GM21390 (cell line): ENCODE data around the gene SERAC1.

Experiments used
- ATAC-seq: cut with Tn5 transposase; IDR thresholded peaks from one replicate; pipeline ENCODE4 v1.9.1; 2021; ENCODE audit not compliant: unreplicated experiment

The SERAC1 gene

DNA sequence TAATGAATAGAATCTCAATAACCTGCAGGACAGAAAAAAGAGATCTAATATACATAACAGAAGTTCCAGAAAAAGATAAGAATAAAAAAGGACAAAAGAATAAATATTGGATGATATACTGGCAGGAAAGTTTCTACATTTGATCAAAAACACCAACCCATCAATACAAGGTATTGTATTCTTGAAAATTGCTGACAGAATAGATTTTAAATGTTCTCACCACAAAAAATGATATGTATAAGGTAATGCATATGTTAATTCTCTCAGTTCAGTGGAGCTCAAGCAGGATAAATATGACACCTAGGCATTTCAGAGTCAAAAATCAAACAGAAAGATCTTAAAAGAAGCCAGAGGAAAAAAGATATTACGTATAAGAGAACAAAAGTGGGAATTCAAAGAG, 43.8 kb downstream of the SERAC1 start:
- ATAC-seq: no peak

DNA sequence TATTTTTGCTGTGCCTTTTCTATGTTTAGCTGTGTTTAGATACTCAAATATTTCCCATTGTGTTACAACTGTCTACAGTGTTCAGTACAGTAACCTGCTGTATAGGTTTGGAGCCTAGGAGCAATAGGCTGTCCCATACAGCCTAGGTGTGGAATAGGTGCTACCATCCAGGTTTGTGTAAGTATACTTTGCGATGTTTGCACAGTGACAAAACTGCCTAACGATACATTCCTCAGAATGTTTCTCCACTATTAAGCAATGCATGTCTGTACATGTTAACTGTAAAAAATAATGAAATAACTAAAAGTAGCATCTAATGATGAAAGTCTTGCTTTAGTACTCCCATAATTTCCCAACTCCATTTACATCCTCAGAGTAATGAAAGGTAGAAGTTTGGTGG, 46.0 kb downstream of the SERAC1 start:
- ATAC-seq: no peak

DNA sequence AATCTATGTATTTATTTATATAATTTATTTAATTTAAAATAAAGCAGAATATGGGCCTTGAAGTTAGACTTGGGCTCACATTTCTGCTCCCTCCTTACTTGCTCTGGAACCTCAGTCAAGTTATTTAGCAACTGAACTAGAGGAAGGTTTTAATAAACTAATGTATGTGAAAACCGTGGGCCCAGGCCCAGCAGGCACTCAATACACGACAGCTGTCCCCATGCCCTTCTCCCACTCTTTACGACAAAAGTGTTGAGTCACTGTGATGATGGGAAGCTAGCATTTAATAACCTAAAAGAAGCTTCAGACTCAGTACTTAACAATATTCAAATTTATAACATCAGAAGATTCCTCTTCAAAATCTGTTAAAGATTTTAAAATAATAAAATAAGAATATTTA, 46.7 kb downstream of the SERAC1 start:
- no peak for ATAC-seq

DNA sequence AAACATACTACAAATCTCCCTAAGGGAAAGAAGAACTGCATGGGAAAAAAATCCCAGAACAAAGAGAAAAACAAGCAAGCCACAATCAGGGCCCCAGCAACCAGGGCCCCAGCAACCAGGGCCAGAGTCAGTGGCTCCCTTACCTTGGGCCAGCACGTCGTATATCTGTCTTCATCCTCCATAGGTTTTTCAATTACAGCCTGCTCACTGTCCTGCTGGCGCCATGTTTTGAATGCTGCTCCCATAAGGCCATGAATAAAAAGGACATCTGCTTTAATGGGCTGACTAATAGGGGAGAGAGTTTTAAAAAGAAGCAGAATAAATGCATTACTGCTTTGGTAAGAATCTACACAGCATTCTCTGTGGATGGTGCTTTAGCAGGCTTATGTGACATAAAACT, 49.2 kb downstream of the SERAC1 start:
- no peak for ATAC-seq

DNA sequence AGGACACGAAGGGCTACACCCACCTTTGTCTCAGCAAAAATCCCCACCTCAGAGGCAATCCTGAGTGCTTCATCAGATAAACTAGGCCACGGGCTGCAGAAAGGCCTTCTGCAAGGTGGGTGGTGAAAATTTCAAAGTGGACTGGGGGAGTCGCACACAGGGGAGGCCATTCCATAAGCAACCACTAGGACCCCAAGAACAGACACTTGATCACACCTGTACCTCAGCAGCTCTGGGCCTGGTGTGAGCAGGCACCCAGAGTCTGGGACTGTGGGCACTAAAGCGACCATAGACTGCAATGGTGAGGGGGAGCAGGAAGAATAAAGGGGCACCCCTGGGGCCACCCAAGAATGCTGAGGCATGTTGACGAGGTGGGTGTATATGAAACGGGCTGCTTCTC, 52.6 kb downstream of the SERAC1 start:
- ATAC-seq: no peak

DNA sequence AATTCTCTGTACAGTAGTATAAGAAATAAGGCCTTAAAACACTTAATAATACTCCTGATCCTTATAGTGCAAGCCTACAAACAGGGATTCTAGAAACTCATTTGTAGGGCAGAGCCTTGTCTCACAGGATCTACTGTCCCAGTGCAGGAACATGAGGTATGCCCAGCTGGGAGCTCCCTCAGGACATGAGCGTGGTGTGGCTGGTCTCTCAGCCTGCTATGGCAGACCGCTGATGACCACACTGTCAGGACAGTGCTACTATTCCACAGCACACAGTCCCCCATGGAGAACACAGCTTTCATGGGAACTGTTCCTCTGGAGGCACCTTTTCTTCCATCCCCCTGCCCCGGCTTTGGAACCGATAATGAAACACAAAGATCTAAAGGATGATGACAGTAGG, 53.0 kb downstream of the SERAC1 start:
- no peak for ATAC-seq

DNA sequence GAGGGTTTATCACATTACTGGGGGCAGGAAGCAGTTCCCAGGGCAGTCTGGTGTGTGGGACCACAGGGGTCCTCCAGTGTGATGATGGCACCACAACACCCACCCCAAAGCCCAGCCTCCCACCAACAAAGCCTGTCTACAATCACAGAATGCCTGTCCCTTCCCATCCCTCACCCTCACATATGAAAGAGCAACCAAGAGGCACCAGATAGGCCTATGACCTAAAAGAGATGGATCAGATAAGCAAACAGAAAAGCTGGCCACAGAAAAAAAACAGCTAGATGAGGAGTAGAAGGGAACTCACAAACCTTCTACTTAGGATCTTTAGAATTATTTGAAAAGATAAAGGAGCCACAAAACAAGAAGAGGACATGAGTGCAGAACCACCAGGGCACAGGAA, 54.3 kb downstream of the SERAC1 start:
- ATAC-seq: no peak

DNA sequence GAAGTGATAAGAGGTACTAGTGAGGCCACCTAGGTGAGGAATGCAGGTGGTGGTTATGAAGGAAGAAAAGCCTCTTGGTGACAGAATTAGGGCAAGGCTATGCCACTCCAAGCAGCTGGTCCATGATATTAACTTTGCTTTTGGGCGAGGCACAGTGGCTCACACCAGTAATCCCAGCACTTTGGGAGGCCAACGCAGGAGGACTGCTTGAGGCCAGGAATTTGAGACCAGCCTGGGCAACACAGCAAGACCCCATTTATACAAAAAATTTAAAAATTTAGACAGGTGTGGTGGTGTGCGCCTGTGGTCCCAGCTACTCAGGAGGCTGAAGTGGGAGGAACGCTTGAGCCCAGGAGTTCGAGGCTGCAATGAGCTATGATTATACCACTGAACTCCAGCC, 56.1 kb downstream of the SERAC1 start:
- ATAC-seq: no peak

GRCh38 chr6:158110986-158111385, 57.1 kb downstream of the SERAC1 start:
- ATAC-seq: no peak

DNA sequence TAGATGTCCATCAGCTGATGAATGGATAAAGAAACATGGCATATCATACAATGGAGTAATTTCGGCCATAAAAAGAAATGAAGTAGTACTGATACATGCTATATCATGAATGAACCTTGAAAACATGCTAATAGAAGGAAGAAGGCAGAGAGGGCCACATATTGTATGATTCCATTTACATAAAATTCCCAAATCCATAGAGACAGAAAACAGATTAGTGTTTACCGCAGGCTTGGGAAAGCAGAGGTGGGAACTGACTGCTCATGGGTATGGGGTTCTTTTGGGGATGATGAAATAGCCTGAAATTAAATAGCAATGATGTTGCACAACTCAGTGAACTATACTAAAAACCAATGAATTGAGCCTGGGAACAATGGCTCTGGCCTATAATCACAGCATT, 58.3 kb downstream of the SERAC1 start:
- ATAC-seq: no peak

DNA sequence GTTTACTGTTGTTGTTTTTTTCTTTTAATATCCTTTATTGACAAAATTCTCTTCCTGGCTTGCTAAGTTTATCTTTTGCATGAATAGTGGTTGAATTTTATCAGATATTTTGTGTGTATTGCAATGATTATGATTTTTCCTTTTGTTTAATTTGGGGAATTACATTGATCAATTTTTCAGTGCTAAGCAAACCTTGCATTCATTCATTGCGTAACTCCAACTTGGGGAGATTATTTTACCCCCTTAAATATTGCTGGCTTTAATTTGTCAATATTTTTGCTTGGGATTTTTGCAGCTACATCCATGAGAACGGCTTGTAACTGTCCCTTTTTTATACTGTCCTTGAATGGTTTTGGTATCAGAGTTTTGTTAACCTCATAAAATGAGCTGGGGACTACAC, 63.4 kb downstream of the SERAC1 start:
- ATAC-seq: no peak

DNA sequence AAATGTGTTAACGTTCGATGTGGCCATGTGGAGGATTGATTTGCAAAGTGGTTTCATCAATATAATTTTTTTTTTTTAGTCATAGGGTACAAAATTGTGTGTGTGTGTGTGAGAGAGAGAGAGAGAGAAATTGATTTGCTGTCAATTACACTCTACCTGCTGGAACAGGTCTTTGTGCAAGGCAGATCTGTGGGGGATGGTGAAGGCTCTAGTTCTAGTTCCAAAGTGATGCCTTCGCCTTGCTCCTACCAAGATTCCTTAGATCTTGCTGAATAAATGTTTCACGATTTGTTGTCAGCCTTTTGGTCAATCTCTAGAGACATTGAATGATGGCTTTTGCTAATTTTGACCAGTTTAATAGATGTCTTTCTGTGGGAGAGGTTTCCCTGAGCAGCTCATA, 64.8 kb downstream of the SERAC1 start:
- ATAC-seq: no peak

- ATAC-seq: no peak
These were observed 72.4 kb downstream of the SERAC1 start for GRCh38 chr6:158095671-158096070.

GRCh38 chr6:158095031-158095430, 73.0 kb downstream of the SERAC1 start:
- no peak for ATAC-seq

DNA sequence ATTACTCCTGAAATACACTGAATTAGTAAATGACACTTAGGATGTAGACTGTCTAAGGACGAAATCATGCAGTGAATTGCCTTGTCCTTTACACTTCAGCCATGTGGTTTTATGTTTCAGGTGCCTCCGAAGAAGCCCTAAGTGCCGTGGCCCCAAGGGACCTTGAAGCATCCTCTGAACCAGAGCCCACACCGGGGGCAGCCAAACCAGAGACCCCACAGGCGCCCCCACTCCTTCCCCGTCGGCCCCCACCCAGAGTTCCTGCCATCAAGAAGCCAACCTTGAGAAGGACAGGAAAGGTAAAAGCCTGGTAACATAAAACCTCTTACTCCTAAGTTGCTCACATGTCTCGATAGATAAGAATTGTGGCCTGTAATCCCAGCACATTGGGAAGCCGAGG, 75.3 kb downstream of the SERAC1 start:
- ATAC-seq: no peak

GRCh38 chr6:158087224-158087867, 80.7 kb downstream of the SERAC1 start:
- no peak for ATAC-seq

DNA sequence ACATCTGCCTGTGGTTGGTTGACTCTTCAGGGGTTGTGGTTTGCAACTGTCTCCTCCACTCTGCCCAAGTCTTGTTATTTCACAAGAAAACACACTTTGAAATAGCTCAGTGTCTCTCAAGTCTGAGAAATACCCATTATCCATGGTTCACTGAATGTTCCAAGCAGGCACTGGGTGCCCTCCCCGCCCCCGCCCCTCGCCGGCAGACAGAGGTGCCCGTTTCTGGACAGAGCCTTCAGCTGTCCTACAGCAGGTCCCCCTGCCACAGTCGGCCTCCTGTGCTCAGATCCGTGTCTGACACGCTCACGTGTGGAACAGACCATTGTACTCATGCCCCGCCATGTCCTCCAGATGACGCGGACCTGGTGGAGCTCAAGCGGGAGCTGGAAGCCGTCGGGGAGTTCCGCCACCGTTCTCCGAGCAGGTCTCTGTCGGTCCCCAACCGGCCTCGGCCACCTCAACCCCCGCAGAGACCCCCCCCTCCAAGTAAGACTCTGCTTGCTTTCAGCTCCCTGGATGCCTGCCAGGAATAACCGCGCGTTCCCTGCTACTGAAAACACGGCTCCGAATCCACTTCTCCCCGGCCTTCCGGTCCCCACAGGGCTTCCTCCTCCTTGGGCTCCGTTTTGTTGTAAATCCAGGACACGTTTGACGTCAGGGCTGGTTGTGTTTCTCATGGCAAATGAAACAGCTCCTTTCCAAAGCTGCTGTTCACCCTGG, 81.4 kb downstream of the SERAC1 start:
- peak; percentile 60 for ATAC-seq

- ATAC-seq: peak; percentile 7
These were observed 82.0 kb downstream of the SERAC1 start for GRCh38 chr6:158086054-158086503.

GRCh38 chr6:158085261-158086053, 82.6 kb downstream of the SERAC1 start:
- ATAC-seq: no peak

- ATAC-seq: no peak
These were observed 84.4 kb downstream of the SERAC1 start for GRCh38 chr6:158083455-158084325.

DNA sequence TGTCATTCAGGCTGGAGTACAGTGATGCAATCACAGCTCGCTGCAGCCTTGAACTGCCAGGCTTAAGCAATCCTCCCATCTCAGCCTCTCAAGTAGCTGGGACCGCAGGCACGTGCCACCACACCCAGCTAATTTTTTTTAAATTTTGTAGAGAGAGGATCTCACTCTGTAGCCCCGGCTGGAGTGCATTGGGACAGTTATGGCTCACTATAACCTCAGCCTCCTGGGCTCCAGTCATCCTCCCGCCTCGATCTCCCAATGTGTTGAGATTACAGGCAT, 86.5 kb downstream of the SERAC1 start:
- ATAC-seq: no peak
